Stimulated activated naive B cell treated with anti-CD40 and anti-IgM and Interleukin-4, amounts not matched to agents 10 μg/mL and 1 μg/mL and 100 μg/mL, for 72 hours (primary cell): Measurements from ENCODE around the gene LRRN3.
A peak's percentile ranks its signal among the peaks of the same experiment; 100 is the strongest.

ENCODE experiments used
- ATAC-seq, 2 donors: fragments of 150-1000 bp; cut with Tn5 transposase; replicated peaks; 2 replicates each; pipeline ENCODE4 v1.10.0; 2021; ENCODE audit warnings: moderate library complexity in 1 of 2
- DNase-seq: peaks from one replicate; pipeline ENCODE4 v3.0.0; 2021
- H3K27ac Mint-ChIP-seq: one replicate; pipeline ENCODE4 v1.8.0; 2022; ENCODE audit warnings: mild to moderate bottlenecking, mixed read lengths
- H3K27me3 Mint-ChIP-seq, 2 donors: one replicate each; pipeline ENCODE4 v1.8.0; 2022; ENCODE audit warnings: mixed read lengths in 2 of 2
- H3K36me3 Mint-ChIP-seq, 2 donors: one replicate each; pipeline ENCODE4 v1.8.0; 2022; ENCODE audit warnings: mixed read lengths in 2 of 2, mild to moderate bottlenecking in 1 of 2
- H3K4me1 Mint-ChIP-seq, 2 donors: one replicate each; pipeline ENCODE4 v1.8.0; 2022; ENCODE audit warnings: mixed read lengths in 2 of 2, mild to moderate bottlenecking in 1 of 2
- H3K4me3 Mint-ChIP-seq, 2 donors: one replicate each; pipeline ENCODE4 v1.8.0; 2022; ENCODE audit warnings: mild to moderate bottlenecking in 2 of 2, mixed read lengths in 2 of 2, moderate library complexity in 1 of 2
- H3K9me3 Mint-ChIP-seq, 2 donors: one replicate each; pipeline ENCODE4 v1.8.0; 2022; ENCODE audit warnings: mixed read lengths in 2 of 2, mild to moderate bottlenecking in 1 of 2

Gene LRRN3

GRCh38 chr7:111090846-111091245 lies at the start of gene LRRN3:
Gene LRRN3 (plus strand): TSS chr7:111091127. CDS start chr7:111122773, 31,646 bp downstream.
- Mint-ChIP-seq H3K9me3 (no peaks in the 10 kb centered on the region), H3K4me1 (peaks cover 12 to 38% of the 10 kb centered on the region in 2 donors), H3K4me3 (no peak within 1 kb of the TSS), H3K27ac (no peak within 1 kb of the TSS), H3K27me3 (no peaks in the 10 kb centered on the region), H3K36me3 (no peaks in the 10 kb centered on the region)
- no peak for ATAC-seq
- no peak for DNase-seq

GRCh38 chr7:111041577-111041976 lies 49.4 kb upstream of the LRRN3 start:
- H3K36me3 Mint-ChIP-seq = no peaks in the 10 kb centered on the region
- ATAC-seq (peak; percentile 47 to 58), DNase-seq (no peak)
- no peaks in the 10 kb centered on the region for H3K27me3 Mint-ChIP-seq
- H3K4me3 Mint-ChIP-seq = no peak overlapping the region
- peaks cover 6 to 11% of the 10 kb centered on the region in 2 donors for H3K4me1 Mint-ChIP-seq
- H3K27ac Mint-ChIP-seq = peak overlapping the region; percentile 6
- no peaks in the 10 kb centered on the region for H3K9me3 Mint-ChIP-seq

- peaks cover 6 to 11% of the 10 kb centered on the region in 2 donors for H3K4me1 Mint-ChIP-seq
- ATAC-seq = no peak
- no peaks in the 10 kb centered on the region for H3K27me3 Mint-ChIP-seq
Observed at GRCh38 chr7:111042842-111043241, 48.1 kb upstream of the LRRN3 start.

GRCh38 chr7:111043561-111043960 lies 47.4 kb upstream of the LRRN3 start:
- H3K4me3 Mint-ChIP-seq = no peak overlapping the region
- H3K27me3 Mint-ChIP-seq = no peaks in the 10 kb centered on the region
- peaks cover 0 to 3% of the 10 kb centered on the region in 2 donors for H3K36me3 Mint-ChIP-seq
- H3K9me3 Mint-ChIP-seq = no peaks in the 10 kb centered on the region
- H3K27ac Mint-ChIP-seq = no peak overlapping the region
- DNase-seq = no peak
- ATAC-seq = peak; percentile 22 to 68
- H3K4me1 Mint-ChIP-seq = peaks cover 6 to 11% of the 10 kb centered on the region in 2 donors

More at GRCh38 chr7:111042842-111043241, 48.1 kb upstream of the LRRN3 start:
- no peak overlapping the region for H3K4me3 Mint-ChIP-seq
- no peaks in the 10 kb centered on the region for H3K9me3 Mint-ChIP-seq
- H3K27ac Mint-ChIP-seq = no peak overlapping the region
- no peak for DNase-seq
- no peaks in the 10 kb centered on the region for H3K36me3 Mint-ChIP-seq

GRCh38 chr7:111045449-111045848 lies 45.5 kb upstream of the LRRN3 start:
- Mint-ChIP-seq H3K4me3 (no peak overlapping the region), H3K27me3 (no peaks in the 10 kb centered on the region), H3K4me1 (peaks cover 6 to 11% of the 10 kb centered on the region in 2 donors), H3K36me3 (peaks cover 0 to 3% of the 10 kb centered on the region in 2 donors), H3K9me3 (no peaks in the 10 kb centered on the region), H3K27ac (no peak overlapping the region)
- ATAC-seq = no peak
- DNase-seq = no peak

- no peak for ATAC-seq
- no peak overlapping the region for H3K4me3 Mint-ChIP-seq
- H3K9me3 Mint-ChIP-seq = no peaks in the 10 kb centered on the region
- peaks cover 0 to 3% of the 10 kb centered on the region in 2 donors for H3K36me3 Mint-ChIP-seq
- peaks cover 2 to 5% of the 10 kb centered on the region in 2 donors for H3K4me1 Mint-ChIP-seq
- no peak overlapping the region for H3K27ac Mint-ChIP-seq
- H3K27me3 Mint-ChIP-seq = no peaks in the 10 kb centered on the region
- no peak for DNase-seq
Observed at GRCh38 chr7:111047595-111047994, 43.3 kb upstream of the LRRN3 start.

- Mint-ChIP-seq H3K9me3 (no peaks in the 10 kb centered on the region), H3K27ac (no peak overlapping the region), H3K27me3 (no peaks in the 10 kb centered on the region), H3K4me3 (no peak overlapping the region), H3K36me3 (peaks cover 2 to 3% of the 10 kb centered on the region in 2 donors), H3K4me1 (peaks cover under 1 to 3% of the 10 kb centered on the region in 2 donors)
- DNase-seq (no peak), ATAC-seq (no peak)
Observed at GRCh38 chr7:111049971-111050680, 40.8 kb upstream of the LRRN3 start.

- no peaks in the 10 kb centered on the region for H3K9me3 Mint-ChIP-seq
- peaks cover 1 to 8% of the 10 kb centered on the region in 2 donors for H3K4me1 Mint-ChIP-seq
- ATAC-seq (no peak), DNase-seq (no peak)
- no peaks in the 10 kb centered on the region for H3K27me3 Mint-ChIP-seq
- H3K36me3 Mint-ChIP-seq = peaks cover 3 to 6% of the 10 kb centered on the region in 2 donors
- no peak overlapping the region for H3K27ac Mint-ChIP-seq
- H3K4me3 Mint-ChIP-seq = no peak overlapping the region
Observed at GRCh38 chr7:111050875-111051416, 40.0 kb upstream of the LRRN3 start.

GRCh38 chr7:111051832-111052231 lies 39.1 kb upstream of the LRRN3 start:
- Mint-ChIP-seq H3K27me3 (no peaks in the 10 kb centered on the region), H3K4me1 (peaks cover 1 to 8% of the 10 kb centered on the region in 2 donors), H3K4me3 (no peak overlapping the region), H3K9me3 (no peaks in the 10 kb centered on the region), H3K27ac (no peak overlapping the region), H3K36me3 (peaks cover 3 to 6% of the 10 kb centered on the region in 2 donors)
- ATAC-seq (no peak), DNase-seq (no peak)

GRCh38 chr7:111053035-111053434 lies 37.9 kb upstream of the LRRN3 start:
- no peaks in the 10 kb centered on the region for H3K27me3 Mint-ChIP-seq
- peaks cover 3 to 6% of the 10 kb centered on the region in 2 donors for H3K36me3 Mint-ChIP-seq
- ATAC-seq (no peak), DNase-seq (no peak)
- H3K4me1 Mint-ChIP-seq = peaks cover 3 to 8% of the 10 kb centered on the region in 2 donors
- H3K27ac Mint-ChIP-seq = no peak overlapping the region
- no peak overlapping the region for H3K4me3 Mint-ChIP-seq
- H3K9me3 Mint-ChIP-seq = no peaks in the 10 kb centered on the region

- Mint-ChIP-seq H3K27me3 (no peaks in the 10 kb centered on the region), H3K36me3 (peaks cover 0 to 10% of the 10 kb centered on the region in 2 donors), H3K4me3 (no peak overlapping the region), H3K9me3 (peaks cover 0 to under 1% of the 10 kb centered on the region in 2 donors), H3K27ac (no peak overlapping the region), H3K4me1 (peaks cover 3 to 8% of the 10 kb centered on the region in 2 donors)
- ATAC-seq = no peak
- no peak for DNase-seq
Observed at GRCh38 chr7:111056371-111056770, 34.6 kb upstream of the LRRN3 start.

- no peak overlapping the region for H3K4me3 Mint-ChIP-seq
- no peak overlapping the region for H3K27ac Mint-ChIP-seq
- H3K36me3 Mint-ChIP-seq = peaks cover 4 to 17% of the 10 kb centered on the region in 2 donors
- peaks cover 3 to 7% of the 10 kb centered on the region in 2 donors for H3K9me3 Mint-ChIP-seq
- ATAC-seq = no peak
- H3K4me1 Mint-ChIP-seq = peaks cover 3 to 8% of the 10 kb centered on the region in 2 donors
- DNase-seq = no peak
- no peaks in the 10 kb centered on the region for H3K27me3 Mint-ChIP-seq
Observed at GRCh38 chr7:111057066-111057465, 33.9 kb upstream of the LRRN3 start.

- ATAC-seq (no peak), DNase-seq (no peak)
- Mint-ChIP-seq H3K9me3 (peaks cover 13 to 20% of the 10 kb centered on the region in 2 donors), H3K4me1 (peaks cover 3 to 8% of the 10 kb centered on the region in 2 donors), H3K4me3 (no peak overlapping the region), H3K27me3 (no peaks in the 10 kb centered on the region), H3K27ac (no peak overlapping the region), H3K36me3 (peaks cover 19 to 41% of the 10 kb centered on the region in 2 donors)
Observed at GRCh38 chr7:111059833-111060232, 31.1 kb upstream of the LRRN3 start.

GRCh38 chr7:111063166-111063565 lies 27.8 kb upstream of the LRRN3 start:
- Mint-ChIP-seq H3K36me3 (peaks cover 23 to 39% of the 10 kb centered on the region in 2 donors), H3K4me3 (no peak overlapping the region), H3K4me1 (peaks cover 0 to 1% of the 10 kb centered on the region in 2 donors), H3K27me3 (no peaks in the 10 kb centered on the region), H3K9me3 (peaks cover 15 to 20% of the 10 kb centered on the region in 2 donors), H3K27ac (no peak overlapping the region)
- ATAC-seq (no peak), DNase-seq (no peak)

- H3K4me3 Mint-ChIP-seq = no peak overlapping the region
- H3K27ac Mint-ChIP-seq = no peak overlapping the region
- ATAC-seq (no peak), DNase-seq (no peak)
- peaks cover 3 to 6% of the 10 kb centered on the region in 2 donors for H3K4me1 Mint-ChIP-seq
- no peaks in the 10 kb centered on the region for H3K27me3 Mint-ChIP-seq
- H3K9me3 Mint-ChIP-seq = peaks cover 11 to 12% of the 10 kb centered on the region in 2 donors
- peaks cover 18 to 26% of the 10 kb centered on the region in 2 donors for H3K36me3 Mint-ChIP-seq
Observed at GRCh38 chr7:111067251-111067650, 23.7 kb upstream of the LRRN3 start.
